DOHH2 (cell line): ENCODE results near the gene ATF2.
"Not testable (repeated sequence)": the region's sequence is repeated elsewhere in the genome, so short reads cannot be mapped to it uniquely, and the experiment has no call there.

Experiments
- H3F3A ChIP-seq: fragments of 200-600 bp; sonication (generic), shearing (Covaris generic); 2 replicates; pipeline ENCODE4 v1.6.0; 2016; ENCODE audit warnings: antibody characterized with exemption, mild to moderate bottlenecking; ENCODE audit not compliant: control insufficient read depth, insufficient read depth
- H3K27ac ChIP-seq: fragments of 200-600 bp; sonication (generic); 2 replicates; pipeline ENCODE4 v1.5.1; 2014; ENCODE audit warnings: low read depth, mild to moderate bottlenecking, low read length, moderate library complexity
- H3K27me3 ChIP-seq: fragments of 200-600 bp; sonication (generic); 2 replicates; pipeline ENCODE4 v1.6.1; 2014; ENCODE audit warnings: mild to moderate bottlenecking, low read length, mixed read lengths; ENCODE audit not compliant: control insufficient read depth
- H3K36me3 ChIP-seq: fragments of 200-600 bp; sonication (generic); 2 replicates; pipeline ENCODE4 v1.6.1; 2014; ENCODE audit warnings: mild to moderate bottlenecking, low read length, moderate library complexity, mixed read lengths; ENCODE audit not compliant: control insufficient read depth
- H3K4me1 ChIP-seq: fragments of 200-600 bp; sonication (generic); 2 replicates; pipeline ENCODE4 v1.6.1; 2014; ENCODE audit warnings: mild to moderate bottlenecking, low read length, mixed read lengths; ENCODE audit not compliant: control insufficient read depth
- H3K4me2 ChIP-seq: fragments of 200-600 bp; sonication (generic); 2 replicates; pipeline ENCODE4 v1.6.0; 2014; ENCODE audit warnings: mild to moderate bottlenecking, low read length, moderate library complexity
- H3K4me3 ChIP-seq: fragments of 200-600 bp; sonication (generic); 2 replicates; pipeline ENCODE4 v1.5.1; 2014; ENCODE audit warnings: mild to moderate bottlenecking, low read length, mixed read lengths
- H3K79me2 ChIP-seq: fragments of 200-600 bp; sonication (generic); 2 replicates; pipeline ENCODE4 v1.6.1; 2014; ENCODE audit warnings: mild to moderate bottlenecking, low read length, mixed read lengths; ENCODE audit not compliant: control insufficient read depth
- H3K9me2 ChIP-seq: fragments of 200-600 bp; sonication (generic); replicated peaks from 2 replicates; pipeline ENCODE4 v1.6.1; 2014; ENCODE audit warnings: mild to moderate bottlenecking, low read length, mixed read lengths; ENCODE audit not compliant: control insufficient read depth
- H3K9me3 ChIP-seq: fragments of 200-600 bp; sonication (generic); 2 replicates; pipeline ENCODE4 v1.6.1; 2014; ENCODE audit warnings: antibody characterized with exemption, low read length, mixed read lengths; ENCODE audit not compliant: control insufficient read depth, insufficient read depth
- H4K20me1 ChIP-seq: fragments of 200-600 bp; sonication (generic); 2 replicates; pipeline ENCODE4 v1.6.0; 2014; ENCODE audit warnings: low read depth, mild to moderate bottlenecking, antibody characterized with exemption, low read length, moderate library complexity; ENCODE audit not compliant: control insufficient read depth, insufficient read depth
- EZH2phosphoT487 ChIP-seq: fragments of 200-600 bp; sonication (generic); IDR thresholded peaks from 2 replicates; pipeline ENCODE4 v1.6.1; 2017; ENCODE audit warnings: borderline replicate concordance, mild to moderate bottlenecking, antibody characterized with exemption, low read length, moderate library complexity, mixed read lengths
- TF ChIP-seq, protein P1 (sequence below): fragments of 200-600 bp; sonication (generic); IDR thresholded peaks from one replicate; pipeline ENCODE4 v1.5.1; 2014; ENCODE audit warnings: antibody characterized with exemption, mild to moderate bottlenecking, low read depth, low read length; ENCODE audit not compliant: poor library complexity, severe bottlenecking

Gene ATF2

DNA sequence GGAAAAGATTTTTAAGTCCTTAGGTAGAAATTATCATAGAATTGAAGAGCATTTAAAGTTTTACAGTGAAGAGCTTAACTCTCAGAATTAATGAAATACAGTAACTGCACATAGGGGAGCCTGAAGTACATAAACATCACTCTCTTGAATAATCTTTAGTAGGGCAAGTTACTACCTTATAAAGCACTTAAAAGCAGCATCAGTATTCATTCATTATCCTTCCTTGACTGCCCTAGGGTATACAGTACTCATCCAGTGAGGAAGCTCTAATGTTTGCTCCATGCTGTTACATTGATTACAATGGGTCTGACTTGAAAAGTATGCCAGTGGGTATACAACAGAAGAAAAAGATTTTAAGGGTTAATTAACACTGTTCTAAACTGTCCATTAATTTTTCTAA, 66.5 kb downstream of the ATF2 start:
- TF ChIP-seq, protein P1, sequence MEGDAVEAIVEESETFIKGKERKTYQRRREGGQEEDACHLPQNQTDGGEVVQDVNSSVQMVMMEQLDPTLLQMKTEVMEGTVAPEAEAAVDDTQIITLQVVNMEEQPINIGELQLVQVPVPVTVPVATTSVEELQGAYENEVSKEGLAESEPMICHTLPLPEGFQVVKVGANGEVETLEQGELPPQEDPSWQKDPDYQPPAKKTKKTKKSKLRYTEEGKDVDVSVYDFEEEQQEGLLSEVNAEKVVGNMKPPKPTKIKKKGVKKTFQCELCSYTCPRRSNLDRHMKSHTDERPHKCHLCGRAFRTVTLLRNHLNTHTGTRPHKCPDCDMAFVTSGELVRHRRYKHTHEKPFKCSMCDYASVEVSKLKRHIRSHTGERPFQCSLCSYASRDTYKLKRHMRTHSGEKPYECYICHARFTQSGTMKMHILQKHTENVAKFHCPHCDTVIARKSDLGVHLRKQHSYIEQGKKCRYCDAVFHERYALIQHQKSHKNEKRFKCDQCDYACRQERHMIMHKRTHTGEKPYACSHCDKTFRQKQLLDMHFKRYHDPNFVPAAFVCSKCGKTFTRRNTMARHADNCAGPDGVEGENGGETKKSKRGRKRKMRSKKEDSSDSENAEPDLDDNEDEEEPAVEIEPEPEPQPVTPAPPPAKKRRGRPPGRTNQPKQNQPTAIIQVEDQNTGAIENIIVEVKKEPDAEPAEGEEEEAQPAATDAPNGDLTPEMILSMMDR, result no peak
- TF ChIP-seq EZH2phosphoT487, result no peak
- Histone ChIP-seq H3K27ac (no peak overlapping the region), H3K79me2 (no peaks in the 10 kb centered on the region), H3F3A (no peaks in the 10 kb centered on the region), H3K27me3 (no peaks in the 10 kb centered on the region), H3K36me3 (peaks cover 49% of the 10 kb centered on the region), H3K4me1 (no peaks in the 10 kb centered on the region), H4K20me1 (no peaks in the 10 kb centered on the region), H3K4me3 (no peak overlapping the region), H3K4me2 (no peak overlapping the region), H3K9me2 (no peaks in the 10 kb centered on the region), H3K9me3 (no peaks in the 10 kb centered on the region)

GRCh38 chr2:175097297-175097696, 70.7 kb downstream of the ATF2 start:
- H3K4me2 ChIP-seq, result no peak overlapping the region
- no peaks in the 10 kb centered on the region for H3K9me2 ChIP-seq
- no peaks in the 10 kb centered on the region for H3K9me3 ChIP-seq
- no peaks in the 10 kb centered on the region for H4K20me1 ChIP-seq
- H3K79me2 ChIP-seq, result no peaks in the 10 kb centered on the region
- H3F3A ChIP-seq, result no peaks in the 10 kb centered on the region
- H3K27me3 ChIP-seq, result no peaks in the 10 kb centered on the region
- peaks cover 62% of the 10 kb centered on the region for H3K36me3 ChIP-seq
- H3K4me1 ChIP-seq, result no peaks in the 10 kb centered on the region
- TF ChIP-seq, protein P1, result no peak
- TF ChIP-seq EZH2phosphoT487, result no peak
- no peak overlapping the region for H3K4me3 ChIP-seq
- H3K27ac ChIP-seq, result no peak overlapping the region

GRCh38 chr2:175084117-175084516, 83.9 kb downstream of the ATF2 start:
- not testable (repeated sequence) for H4K20me1 ChIP-seq, H3F3A ChIP-seq, H3K4me1 ChIP-seq, H3K9me2 ChIP-seq, H3K9me3 ChIP-seq, H3K27me3 ChIP-seq, H3K27ac ChIP-seq, H3K4me3 ChIP-seq, H3K4me2 ChIP-seq, H3K79me2 ChIP-seq
- H3K36me3 ChIP-seq, result peaks cover 57% of the 10 kb centered on the region

DNA sequence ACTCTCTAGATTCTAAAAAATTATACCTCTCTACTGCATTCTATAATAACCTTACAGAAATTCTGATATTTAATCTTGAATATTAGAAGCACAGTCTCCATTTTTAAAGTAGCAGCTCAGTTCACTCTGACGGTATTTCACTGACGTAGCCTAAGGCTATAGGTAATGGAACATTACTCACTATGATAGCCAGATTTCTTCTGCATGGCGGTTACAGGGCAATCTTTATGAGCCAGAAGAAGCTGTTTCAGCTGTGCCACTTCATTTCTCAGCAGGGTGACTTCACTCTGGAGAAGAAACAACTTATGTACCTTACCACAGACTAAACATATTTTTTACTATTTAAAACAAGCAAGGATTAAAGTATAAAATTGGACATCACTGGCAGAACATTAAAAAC, 87.5 kb downstream of the ATF2 start:
- TF ChIP-seq, protein P1, result no peak
- TF ChIP-seq EZH2phosphoT487, result no peak
- H3F3A ChIP-seq, result no peaks in the 10 kb centered on the region
- no peaks in the 10 kb centered on the region for H3K9me2 ChIP-seq
- no peaks in the 10 kb centered on the region for H3K4me1 ChIP-seq
- no peaks in the 10 kb centered on the region for H3K27me3 ChIP-seq
- H3K4me3 ChIP-seq, result no peak overlapping the region
- no peaks in the 10 kb centered on the region for H4K20me1 ChIP-seq
- H3K4me2 ChIP-seq, result no peak overlapping the region
- no peaks in the 10 kb centered on the region for H3K79me2 ChIP-seq
- H3K36me3 ChIP-seq, result peaks cover 49% of the 10 kb centered on the region
- no peak overlapping the region for H3K27ac ChIP-seq
- peaks cover 6% of the 10 kb centered on the region for H3K9me3 ChIP-seq
